UCSD-AML1 (cell line): ENCODE data around the gene CLDN8.

Source experiments
- DNase-seq: peaks from one replicate; lab custom pipeline; 2025; ENCODE audit not compliant: unreplicated experiment; lab: John Stamatoyannopoulos, UW

Gene CLDN8

DNA sequence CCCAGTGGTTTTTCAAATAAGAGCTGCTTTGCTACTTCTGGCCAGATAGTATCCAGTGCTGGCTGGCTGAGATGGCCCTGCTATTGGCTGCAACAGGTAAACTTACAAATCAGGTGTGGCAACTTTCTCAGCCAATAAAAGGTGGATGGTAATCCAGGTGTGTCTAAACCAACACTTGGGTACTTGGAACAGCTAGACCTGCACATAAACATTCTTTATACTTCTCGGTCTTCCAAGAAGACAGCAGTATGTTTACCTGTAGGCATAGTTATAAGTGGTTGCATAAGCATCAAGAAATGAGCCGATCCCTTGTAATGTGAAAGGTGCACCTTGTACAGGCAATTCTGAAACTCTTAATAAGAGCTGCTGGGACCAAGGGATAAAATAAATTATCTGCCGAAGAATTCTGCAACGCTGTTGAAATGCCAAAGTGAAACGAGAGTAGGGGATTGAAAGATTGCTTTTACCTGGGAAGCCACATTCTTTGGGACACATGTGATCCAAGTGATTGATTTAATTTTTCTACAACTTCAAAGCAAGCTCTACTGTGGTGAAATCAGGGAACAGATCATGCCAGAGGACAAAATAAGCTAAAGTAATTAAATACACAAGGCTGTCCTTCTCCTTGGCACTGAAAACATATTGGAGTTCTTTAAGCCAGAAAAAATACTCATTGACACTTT lies at the start of gene CLDN8:
Gene CLDN8 (minus strand): TSS at position 57 of the 683 bp plus-strand sequence. CDS start 172 bp downstream, outside the sequence.
- DNase-seq, result no peak

GRCh38 chr21:30257773-30258172 lies 41.9 kb upstream of the CLDN8 start:
- no peak for DNase-seq

DNA sequence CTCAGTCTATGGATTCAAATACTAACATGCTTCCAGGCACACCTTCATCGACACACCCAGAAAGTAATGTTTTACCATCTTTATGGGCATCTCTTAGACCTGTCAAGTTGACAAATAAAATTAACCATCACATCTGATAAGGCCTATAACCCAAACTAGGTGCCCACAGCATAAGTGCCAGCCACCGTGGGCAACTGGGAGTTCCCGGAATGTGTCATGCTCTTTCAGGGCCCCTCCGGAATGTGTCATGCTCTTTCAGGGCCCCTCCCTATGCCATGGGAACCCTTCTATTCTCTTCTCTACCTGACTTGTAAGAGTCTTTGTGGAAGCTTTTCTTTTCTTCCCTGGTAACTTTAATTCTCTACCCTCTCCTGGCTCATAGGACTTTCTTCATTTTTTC lies 40.2 kb upstream of the CLDN8 start:
- DNase-seq, result no peak

DNA sequence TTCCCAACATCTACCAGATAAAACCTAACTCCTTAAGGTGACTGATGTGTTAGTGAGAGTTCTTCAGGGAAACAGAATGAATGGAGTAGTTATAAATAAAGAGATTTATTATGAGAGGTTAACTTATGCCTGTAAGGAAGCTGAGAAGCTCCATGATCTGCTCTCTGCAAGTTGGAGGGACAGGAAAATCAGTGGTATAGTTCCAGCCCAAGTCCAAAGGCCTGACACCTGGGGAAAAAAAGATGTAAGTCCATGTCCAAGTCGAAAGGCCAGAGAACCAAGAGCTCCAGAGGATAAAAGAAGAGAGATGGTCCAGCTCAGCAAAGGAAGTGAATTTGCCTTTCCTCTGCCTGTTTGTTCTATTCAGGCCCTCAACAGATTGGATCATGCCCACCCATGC lies 39.8 kb upstream of the CLDN8 start:
- DNase-seq, result no peak

DNA sequence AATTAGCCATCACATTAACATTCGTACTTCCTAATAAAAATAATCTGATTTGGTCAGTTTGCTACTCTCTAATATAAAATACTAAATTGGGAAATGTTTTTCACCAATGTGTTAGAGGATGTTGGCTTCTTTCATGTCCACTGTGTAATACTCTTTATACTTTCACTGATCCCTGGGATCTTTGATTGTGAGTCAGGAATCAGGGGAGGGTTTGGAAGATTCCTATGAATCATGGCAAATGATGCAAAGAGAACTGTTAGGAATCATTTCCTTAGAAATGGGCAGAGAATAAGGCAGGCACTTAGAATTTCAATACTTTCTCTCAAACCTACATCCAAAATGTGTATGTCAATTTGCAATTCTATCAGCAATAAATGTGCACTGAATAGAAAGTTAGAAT lies 35.9 kb upstream of the CLDN8 start:
- no peak for DNase-seq

- no peak for DNase-seq
Observed at GRCh38 chr21:30249936-30250335, 34.0 kb upstream of the CLDN8 start.

DNA sequence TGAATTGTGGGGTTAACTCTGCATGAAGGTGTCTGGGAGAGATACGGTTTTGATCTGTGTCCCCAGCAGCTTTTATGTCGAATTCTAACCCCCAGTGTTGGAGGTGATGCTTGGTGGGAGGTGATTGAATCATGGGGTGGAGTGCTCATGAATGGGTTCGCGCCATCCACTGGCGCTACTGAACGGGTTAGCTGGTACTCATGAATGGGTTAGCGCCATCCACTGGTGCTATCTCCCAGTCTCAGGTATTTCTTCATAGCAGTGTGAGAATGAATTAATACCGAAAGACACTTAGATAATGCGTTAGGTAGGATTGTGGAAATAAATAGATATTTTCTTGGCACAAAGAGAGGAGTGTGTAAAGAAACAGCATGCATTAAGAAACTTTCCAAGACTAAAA lies 32.9 kb upstream of the CLDN8 start:
- no peak for DNase-seq

DNA sequence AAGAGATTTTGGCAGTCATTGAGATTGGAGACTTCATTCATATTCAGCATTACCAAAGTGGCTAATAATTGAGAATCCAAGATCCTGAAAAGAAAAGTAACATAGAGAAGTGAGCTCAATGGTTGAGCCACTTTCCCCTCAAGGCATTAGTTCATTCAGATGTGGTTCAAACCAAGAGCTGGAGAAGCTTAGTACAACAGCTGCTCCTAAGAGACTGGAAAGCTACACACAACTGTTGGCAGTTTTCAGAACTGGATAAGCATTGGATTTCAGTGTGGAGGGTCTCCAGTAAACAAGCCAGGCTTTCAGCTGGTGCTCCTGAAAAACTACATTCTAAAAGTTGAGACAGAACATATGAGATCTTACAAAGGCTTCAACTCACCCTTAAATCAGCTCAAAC lies 29.2 kb upstream of the CLDN8 start:
- DNase-seq, result no peak

DNA sequence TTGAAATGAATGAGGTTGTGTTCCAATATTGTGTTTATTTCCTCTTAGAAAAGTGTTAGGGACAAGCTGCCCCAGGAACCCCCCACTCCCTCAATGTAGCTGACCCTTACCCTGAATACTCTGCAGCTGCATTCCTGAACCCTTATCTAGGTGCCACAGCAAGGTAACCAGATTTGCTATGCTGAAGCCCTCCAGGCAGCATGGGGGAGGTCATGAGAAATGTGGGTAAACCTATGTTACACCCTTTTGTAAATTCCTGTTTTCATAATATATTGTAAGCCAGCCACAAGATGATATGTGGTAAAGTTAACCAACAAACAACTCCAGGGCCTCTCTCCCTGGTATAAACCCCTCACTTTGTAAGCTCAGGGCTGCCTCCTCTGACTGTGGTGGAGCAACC lies 27.8 kb upstream of the CLDN8 start:
- DNase-seq, result no peak

GRCh38 chr21:30240661-30241060 lies 24.8 kb upstream of the CLDN8 start:
- DNase-seq, result no peak

DNA sequence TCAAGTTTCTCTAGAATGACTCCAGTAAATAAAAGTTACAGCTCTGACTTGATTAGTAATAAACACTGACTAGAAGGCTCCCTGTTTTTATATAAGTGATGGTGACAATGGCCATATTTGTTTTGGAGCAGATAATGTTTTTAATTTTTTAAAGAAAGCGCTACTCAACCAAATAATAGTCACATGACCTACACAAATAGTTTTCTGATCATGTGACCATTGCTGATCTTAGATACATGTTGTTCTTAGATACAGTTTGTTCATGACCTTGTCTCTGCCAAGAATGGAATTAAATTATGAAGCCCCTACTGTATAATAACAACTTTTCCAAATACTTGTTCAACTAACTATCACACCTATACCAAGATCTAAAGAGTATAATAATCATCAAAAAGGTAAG lies 22.3 kb upstream of the CLDN8 start:
- DNase-seq, result no peak

GRCh38 chr21:30234643-30235042 lies 18.7 kb upstream of the CLDN8 start:
- DNase-seq, result no peak

DNA sequence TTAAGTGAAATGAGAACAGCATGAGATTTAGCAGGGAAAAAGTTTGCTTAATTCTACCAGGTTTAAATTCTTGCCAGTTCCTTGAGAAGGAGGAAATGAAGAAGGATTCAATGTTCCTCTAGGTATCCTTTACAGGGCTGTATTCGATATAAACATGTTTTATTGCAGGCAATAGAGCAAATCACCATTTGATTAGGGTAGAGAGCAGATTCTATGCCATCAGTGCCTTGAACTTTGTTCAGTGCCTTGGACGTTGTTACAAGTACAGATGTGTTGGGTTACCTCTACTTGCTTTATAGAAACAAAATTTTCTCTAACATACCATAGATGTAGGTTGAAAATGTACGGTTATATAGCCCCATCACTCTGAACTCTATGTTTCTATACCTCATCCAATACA lies 18.2 kb upstream of the CLDN8 start:
- no peak for DNase-seq

DNA sequence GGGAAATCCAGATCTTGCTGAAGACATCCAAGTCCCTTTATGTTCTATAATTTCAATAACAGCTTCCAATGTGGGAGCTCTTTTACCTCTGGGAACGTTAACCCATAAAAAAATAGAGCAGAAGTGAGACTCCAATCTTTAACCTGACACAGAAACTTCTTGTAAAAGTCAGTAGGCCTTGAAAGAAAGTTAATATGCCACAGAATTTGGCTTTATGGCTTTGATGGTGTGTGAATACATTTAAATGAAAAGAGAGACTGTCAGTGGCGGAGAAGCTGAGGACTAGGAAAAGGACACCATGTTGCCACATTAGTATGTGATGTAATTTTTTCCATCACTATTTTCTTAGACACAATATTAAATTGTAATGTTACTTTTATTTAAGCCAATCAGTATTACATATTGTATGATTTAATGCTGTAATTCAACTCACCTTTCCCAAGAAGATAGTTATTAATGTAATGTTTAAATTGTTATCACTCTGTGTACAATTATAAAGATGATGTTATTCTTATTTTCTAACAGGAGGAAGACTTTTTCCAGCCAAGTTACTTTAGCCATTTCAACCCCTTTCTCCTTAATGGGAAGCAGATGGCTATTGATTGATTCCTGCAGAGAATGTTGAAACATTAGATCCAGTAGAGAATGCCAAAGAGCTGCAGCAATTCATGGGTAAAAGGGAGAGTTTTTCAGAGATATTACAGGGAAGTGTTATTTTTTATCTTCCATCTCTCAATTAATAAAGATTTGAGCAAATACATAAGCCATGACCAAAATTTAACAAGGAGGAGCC lies 17.5 kb upstream of the CLDN8 start:
- DNase-seq, result no peak

DNA sequence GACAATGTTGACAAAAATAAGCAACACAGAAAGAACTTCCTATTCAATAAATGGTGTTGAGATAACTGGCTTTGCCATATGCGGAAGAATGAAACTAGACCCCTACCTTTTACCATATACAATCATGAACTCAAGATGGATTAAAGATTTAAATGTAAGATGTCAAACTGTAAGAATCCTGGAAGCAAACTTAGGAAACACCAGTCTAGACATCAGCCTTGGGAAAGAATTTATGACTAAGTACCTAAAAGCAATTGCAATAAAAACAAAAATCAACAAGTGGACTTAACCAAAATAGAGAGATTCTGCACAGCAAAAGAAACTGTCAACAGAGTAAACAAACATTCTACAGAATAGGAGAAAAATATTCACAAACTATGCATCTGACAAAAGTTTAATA lies 16.1 kb upstream of the CLDN8 start:
- no peak for DNase-seq

- DNase-seq, result no peak
Observed at GRCh38 chr21:30227633-30228404, 11.9 kb upstream of the CLDN8 start.

DNA sequence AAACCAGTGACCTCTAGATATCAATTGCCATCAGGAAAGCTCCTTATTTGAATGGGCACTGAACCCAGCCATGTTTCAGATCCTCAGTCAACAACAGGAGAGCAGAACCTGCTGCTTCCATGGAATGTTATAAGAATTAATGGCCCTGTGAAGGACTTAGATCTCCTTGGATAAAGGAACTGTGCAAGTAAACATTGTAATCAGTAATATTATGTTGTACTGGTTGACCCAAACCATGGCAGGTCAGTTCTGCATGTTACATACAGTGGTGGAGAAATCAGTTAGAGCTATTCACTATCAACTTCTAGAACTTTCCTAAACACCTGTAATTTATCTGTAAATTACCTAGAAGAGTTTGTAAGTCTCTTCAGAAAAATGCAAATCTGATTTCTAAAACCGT lies 11.2 kb upstream of the CLDN8 start:
- DNase-seq, result no peak

- DNase-seq, result no peak
Observed at GRCh38 chr21:30223596-30223995, 7.7 kb upstream of the CLDN8 start.

DNA sequence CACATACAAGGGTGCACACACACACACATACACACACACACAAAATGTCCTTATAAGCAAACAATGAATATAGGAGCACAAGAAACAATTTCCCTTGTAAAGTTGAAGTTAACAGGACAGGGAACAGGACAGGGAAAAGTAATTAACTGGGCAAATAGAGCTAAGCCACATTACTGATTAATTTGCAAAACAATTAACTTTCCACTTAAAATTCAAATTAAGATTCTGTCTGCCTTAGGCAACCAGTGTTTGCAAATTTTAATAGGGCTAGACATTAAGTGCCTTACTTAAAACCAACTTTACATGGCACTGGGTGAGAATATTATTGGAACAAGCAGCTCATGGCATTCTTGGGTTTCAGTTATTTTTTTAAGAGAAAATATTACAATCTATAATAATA lies 6.8 kb upstream of the CLDN8 start:
- DNase-seq, result no peak

GRCh38 chr21:30211071-30211470 lies 4.8 kb downstream of the CLDN8 start:
- DNase-seq, result no peak

DNA sequence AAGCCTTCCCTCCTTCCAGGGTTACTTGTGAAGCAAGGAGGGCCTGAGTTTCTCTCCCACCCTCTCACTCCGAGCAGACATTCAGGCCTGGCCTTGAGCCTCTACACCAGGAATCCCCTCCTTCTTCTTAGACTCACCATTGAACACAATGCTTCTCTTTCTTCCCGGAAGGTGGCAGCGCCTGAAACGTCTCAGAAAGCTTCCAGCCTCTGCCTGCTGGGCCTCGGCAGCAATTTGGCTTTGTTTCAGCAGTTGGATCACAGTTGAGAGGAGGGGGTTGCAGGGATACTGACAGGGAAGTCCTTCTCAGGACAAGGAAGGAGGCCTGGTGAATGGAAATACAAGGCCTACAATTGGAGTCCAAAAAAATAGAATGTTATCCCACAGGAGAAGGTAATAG lies 6.3 kb downstream of the CLDN8 start:
- DNase-seq, result no peak

DNA sequence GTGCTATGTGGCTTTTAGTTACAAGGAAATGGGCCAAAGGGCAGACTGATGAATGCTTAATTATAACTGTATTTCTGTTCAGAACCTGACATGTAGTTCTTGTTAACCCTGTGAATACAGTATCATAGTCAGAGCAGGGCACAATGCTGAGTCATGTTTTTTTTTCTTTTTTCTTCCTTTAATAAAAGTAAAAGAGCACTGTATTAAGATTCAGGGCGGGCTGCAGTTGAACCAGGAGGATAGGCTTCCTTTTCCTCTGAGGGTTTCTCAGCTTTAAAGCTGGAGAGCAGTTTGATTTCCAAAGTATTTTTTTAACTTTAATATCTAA lies 8.7 kb downstream of the CLDN8 start:
- no peak for DNase-seq
